K562 (cell line): ENCODE data around the gene IL13. TPM values are rescaled to one million over a fixed set of nuclear protein-coding genes. Genes with fewer than 3 reads are reported as not detected.

ENCODE experiments used
- FOSL1 ChIP-seq: fragments of 200-800 bp; sonication (Bioruptor generic); conservative IDR thresholded peaks from 2 replicates; pipeline ENCODE4 v1.6.1; 2016; ENCODE audit warnings: missing genetic modification characterization, missing compliant biosample characterization
- JUND ChIP-seq, 2 experiments: IDR thresholded peaks; 2 replicates in 1 of 2; 3 replicates in 1 of 2; pipeline ENCODE4 v1.6.1; 2011; ENCODE audit warnings: borderline replicate concordance in 2 of 2, low read depth in 2 of 2, low read length in 2 of 2, improper control_type of control experiment in 1 of 2, missing biosample characterization in 1 of 2, missing genetic modification characterization in 1 of 2, missing genetic modification reagents in 1 of 2
- RERE ChIP-seq: sonication (generic); formaldehyde crosslinking; IDR thresholded peaks from 2 replicates; pipeline ENCODE4 v1.8.0; 2023; ENCODE audit warnings: missing genetic modification reagents, mild to moderate bottlenecking, borderline replicate concordance
- polyA plus RNA-seq, 8 experiments: library from polyadenylated mRNA; depleted of rRNA in 4 of 8; stranded (reverse) in 5 of 8; unstranded in 3 of 8; fragments of >200 nt; fragmentation: Nextera tagmentation in 2 of 8; fragmentation: Illumina TruSeq in 1 of 8; extraction: Ambion mirVana in 2 of 8; extraction: Trizol in 1 of 8; gene quantifications; 2 replicates each; pipeline versions ENCODE4 v1.2.1 to v1.2.3, GENCODE V29; 2011 to 2014; ENCODE audit warnings: inconsistent platforms in 1 of 8, missing spikeins in 1 of 8
- total RNA-seq, 7 experiments: library from RNA; depleted of rRNA in 6 of 7; stranded (reverse); fragments of >200 nt in 6 of 7; fragmentation: Illumina TruSeq in 2 of 7; extraction: Trizol in 2 of 7; gene quantifications; 2 replicates each; pipeline versions ENCODE4 v1.2.1 to v1.2.3, GENCODE V29; 2011 to 2021; ENCODE audit warnings: low replicate concordance in 1 of 7

IL13 gene
- total and polyA plus RNA-seq, 9 of the 15 experiments (the other 6 are each of a cell fraction or from before 2014, with no cell fraction given): not detected

GRCh38 chr5:132677191-132677590, 19.2 kb downstream of the IL13 start (continued):
- TF ChIP-seq JUND (IDR thresholded peaks at IDR 0.05; ENCODE audit: borderline replicate concordance, low read depth, low read length) (peak; percentile 60; the same call in 1 of the 2 replicates), JUND (tag; IDR thresholded peaks at IDR 0.05; ENCODE audit: borderline replicate concordance, low read depth, low read length) (peak; percentile 60; the same call in 1 of the 3 replicates), RERE (CRISPR knock-in tag) (no peak), FOSL1 (tag) (peak; percentile 79)
